Neural cell (in vitro differentiated cells): ENCODE data around the gene TBCA. TPM values are rescaled to one million over a fixed set of nuclear protein-coding genes. Genes with fewer than 3 reads are reported as not detected.

Source experiments
- polyA plus RNA-seq: library from polyadenylated mRNA; depleted of rRNA; stranded (reverse); fragments of >200 nt; gene quantifications from 2 replicates; pipeline ENCODE4 v1.2.3, GENCODE V29; 2014

TBCA gene
- polyA plus RNA-seq, 1 donor from 2014 or later = 481 TPM

Other genes starting within 250 kb of the TBCA start
- gene OTP, start 137.6 kb downstream of the TBCA start, polyA plus RNA-seq = not detected in 2 replicates